GM18499 (cell line): ENCODE measurements around the gene IER5.

Experiments used
- ATAC-seq: cut with Tn5 transposase; IDR thresholded peaks from one replicate; pipeline ENCODE4 v1.9.1; 2021; ENCODE audit warnings: moderate number of reproducible peaks; ENCODE audit not compliant: insufficient read depth, unreplicated experiment

IER5 gene

DNA sequence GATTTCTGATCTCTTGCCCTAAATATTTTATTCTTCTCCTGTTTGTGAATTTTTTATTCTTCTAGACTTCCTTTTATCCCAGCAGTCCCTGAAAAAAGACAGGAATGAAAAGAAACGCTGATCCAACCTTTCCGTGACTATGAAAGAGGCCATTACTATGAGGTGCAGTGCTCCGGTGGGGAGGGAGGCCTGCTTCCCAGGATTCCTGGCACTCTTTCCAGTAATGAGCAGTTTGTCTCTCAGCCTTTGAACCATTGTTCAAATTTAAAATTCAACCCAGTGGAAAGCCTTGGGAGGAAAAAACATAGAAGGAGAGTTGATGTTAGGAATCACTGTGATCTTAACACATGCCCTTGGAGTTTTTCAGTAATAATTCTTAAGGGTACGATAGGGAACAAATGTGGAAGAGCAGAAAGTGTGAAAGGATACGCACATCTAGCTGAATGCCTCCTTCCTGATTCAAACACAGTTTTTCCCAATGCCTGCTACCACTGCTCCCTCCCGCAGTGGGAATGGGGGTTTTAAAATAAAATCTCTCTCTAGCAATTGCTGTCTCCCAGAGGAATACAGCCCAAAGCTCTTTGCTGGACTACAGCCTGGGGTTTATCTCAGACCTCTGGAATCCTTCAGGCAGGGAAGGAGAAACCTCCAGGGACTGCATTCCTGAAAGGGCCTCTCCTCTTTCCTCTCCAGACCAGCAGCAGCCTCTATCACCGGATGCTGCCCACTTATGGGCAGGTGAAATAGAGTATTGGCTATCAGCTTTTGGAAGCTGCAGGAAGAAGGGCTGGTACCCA lies 6.1 kb downstream of the IER5 start:
- no peak for ATAC-seq

DNA sequence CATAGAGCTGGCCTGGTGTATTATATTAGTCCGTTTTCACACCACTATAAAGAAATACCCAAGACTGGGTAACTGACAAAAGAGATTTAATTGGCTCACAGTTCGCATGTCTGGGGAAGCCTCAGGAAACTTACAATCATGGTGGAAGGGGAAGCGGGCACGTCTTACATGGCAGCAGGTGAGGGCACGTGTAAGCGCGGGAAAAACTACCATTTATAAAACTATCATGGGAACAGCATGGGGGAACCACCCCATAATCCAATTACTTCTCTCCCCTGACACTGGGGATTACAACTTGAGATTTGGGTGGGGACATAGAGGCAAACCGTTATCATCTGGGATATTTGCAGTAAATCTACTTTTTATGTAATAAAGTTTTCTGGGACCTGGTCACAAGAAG lies 6.8 kb downstream of the IER5 start:
- no peak for ATAC-seq

DNA sequence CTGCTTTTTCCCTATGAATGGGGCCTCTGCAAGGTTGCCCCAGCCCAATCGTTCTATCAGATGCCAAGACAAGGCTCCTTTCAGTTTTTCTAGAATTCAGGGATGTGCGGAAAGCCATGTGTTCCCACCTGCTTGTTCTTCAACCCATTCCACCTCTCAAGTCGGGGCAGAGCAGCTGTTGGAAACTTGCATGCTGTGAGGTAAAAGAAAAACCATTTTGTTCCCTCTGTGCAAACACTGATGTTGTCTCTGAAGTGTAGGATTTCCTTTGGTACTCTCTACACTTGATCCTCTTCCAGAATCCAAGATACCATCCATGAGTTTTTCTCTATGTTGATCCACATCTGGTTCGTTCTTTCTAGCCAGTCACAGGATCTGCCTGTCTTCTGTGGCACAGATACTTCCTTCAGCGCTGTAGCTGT lies 7.3 kb downstream of the IER5 start:
- ATAC-seq = no peak

DNA sequence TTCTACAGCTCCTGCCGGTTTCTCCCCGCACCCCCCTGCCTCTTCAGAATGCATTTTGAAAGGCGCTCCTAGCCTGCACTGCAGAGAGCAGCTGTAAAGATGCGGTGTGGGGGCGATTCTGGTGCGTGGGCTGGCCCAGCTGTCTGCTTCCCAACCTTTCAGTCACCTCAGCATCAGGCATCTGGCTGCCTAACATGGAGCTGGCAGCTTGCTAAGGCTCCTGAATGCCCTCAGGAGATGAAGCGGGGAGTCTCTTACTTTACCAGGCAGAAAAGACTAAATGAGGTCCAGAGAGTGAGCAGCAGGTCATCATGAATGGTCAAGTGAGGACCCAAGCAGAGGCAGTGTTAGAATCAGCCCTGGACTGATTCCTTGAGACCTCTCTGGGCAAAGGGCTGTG lies 8.7 kb downstream of the IER5 start:
- ATAC-seq = no peak

DNA sequence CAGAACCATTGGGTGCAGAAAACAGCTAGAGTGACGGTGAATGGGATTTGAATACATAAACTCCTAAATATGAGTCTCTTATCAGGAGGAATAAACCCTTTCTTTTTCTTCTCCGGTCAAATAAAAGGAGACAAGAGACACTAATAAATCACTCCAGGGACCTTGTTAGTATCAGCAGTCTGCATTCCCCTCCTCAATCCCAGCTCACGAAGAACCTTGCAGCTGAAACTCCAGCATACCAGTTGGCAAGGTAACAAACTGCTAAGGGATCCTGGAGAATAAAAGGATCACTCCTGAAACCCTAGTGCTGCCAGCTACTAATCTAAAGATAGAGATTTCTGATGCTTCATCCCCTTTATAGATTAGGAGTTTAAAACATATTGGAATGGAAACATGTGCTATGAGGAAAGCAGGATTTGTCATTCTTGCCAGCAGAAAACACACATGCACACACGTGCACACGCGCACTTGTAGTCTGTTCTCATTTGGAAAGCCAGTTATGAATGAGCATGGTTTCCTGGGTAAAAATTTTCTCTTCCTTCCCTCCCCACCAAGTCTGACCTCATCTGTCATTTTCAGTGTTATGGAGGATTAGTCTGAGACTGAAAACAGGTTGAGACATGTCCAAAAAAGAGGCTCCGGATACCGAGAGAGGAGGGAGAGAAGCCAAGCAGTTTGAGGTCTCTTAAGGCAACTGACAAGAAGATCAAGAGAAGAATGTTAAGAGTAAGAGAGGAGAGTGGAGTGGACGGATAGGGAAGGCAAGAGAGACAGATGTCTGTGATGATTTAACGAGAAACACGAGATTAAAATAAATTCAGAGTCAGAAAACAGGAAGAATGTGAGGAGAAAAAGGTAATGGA lies 10.9 kb downstream of the IER5 start:
- ATAC-seq = peak; percentile 63

DNA sequence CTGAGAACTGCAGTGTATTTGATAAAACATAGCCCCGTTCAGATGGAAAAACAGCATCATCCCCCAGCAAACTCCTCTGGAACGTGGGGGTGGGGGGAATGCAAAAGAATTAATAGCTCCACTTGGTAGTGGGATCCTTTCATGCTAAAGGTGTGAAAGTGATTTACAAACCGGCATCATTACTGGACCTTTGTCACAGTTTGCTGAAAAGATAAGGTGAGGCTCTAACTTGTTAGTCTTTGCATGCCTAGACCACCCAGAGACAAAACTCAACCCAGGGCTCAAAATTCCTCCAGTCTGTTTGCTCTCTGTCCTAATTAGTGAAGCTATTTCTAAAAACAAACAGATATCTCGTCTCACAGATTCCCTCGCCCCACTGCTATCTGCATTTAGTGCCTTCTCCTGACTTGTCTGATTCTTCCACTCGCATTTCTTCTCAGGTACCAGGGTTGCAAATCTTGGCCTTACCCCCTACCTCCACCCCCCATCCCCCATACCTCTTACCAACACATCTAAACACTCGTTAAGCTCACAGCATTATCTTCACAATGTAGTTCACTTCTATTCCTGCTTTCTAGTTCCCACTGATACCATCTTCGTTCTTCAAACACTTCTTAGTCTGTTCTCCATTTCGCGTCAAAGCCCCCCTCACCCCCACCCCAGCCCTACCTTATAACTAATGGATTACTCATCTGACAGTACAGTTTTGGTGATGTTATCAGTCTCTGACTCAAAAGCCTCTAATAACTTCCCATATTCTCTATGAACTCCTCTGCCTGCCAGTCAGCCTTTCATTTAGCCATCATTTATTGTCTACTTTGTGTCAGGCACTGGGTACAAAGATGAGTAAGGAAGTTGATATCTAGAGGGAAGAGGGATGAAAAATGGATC lies 11.8 kb downstream of the IER5 start:
- no peak for ATAC-seq

DNA sequence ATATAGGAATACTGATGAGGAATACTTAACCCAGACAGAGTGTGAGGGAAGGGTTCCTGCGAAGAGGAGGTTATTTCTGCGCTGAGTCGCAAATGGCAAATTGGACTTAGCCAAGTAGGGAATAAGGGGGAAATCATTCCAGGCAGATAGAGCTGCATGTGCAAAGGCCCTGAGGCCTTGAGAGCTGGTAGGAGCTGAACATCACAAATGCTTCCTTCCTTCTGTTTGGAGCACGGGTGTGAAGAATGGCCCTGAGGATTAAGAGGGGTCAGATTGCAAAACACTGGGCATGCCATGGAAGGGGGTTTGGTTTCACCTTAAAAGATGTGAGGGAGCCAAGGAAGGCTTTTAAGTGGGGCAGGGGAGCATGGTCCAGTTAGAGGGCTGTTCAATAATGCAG lies 12.4 kb downstream of the IER5 start:
- ATAC-seq = no peak

DNA sequence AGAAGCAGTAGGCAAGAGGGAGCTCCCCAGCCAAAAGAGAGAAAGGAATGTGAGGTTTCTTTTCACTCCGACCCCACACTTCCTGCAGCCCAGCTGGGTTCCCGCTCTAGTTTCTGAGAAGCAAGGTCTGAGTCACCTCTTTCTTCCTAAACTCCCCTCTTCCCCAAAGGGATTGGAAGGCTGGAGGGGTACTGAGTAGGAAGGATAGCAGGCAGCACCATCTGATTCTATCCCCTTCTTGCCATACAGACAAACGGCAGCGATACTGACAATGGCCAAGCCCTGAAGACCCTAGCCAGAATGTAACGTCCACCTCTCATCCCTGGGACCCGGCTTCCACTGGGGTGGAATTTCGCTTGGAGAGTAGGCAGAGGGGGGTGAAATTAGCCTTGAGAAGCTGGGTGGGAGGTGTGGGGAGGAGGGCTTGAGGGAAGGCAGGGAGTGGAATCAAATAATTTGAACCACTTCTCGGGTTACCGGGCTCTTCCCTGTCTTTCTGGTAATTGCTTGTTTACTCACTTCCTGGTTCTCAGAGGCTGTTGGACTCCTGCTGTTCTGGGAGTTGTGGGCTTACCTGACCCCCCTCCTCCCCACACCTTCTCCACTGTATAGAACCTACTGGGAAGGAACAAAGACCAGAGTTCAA lies 13.2 kb downstream of the IER5 start:
- ATAC-seq = no peak

DNA sequence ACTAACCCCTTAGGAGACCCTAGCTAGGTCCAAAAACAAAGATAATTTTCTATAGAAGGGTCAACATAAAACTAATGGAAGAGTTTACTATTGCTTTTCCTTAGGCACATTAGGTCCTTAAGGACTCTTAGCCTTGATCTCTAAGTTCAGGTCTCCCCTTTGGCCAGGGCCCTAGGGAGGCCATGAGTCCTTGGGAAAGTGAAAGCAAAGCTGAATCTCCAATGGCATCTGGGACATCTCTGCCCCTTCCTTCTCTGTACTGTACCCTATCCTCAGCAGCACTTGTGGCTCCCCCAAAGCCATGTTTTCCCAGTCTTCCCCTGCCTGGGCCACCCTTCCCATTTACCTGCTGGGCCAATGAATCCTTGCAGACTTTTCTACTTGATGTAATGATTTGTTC lies 14.3 kb downstream of the IER5 start:
- no peak for ATAC-seq

DNA sequence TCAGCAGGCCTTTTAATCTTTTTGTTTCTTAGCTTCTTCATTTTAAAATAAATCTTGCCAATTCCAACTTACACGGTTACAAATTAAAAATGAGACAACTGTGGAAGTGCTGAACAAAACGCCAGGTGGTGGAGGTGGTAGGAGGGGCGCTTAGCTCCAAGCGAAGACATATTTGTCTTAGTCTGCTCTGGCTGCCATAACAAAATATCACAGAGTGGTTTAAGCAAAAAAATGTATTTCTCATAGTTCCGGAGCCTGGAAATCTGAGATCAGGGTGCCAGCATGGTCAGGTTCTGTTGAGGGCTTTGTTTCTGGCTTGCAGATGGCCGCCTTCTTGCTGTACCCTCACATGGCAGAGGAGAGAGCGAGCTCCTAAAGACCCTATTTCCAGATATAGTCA lies 14.9 kb downstream of the IER5 start:
- no peak for ATAC-seq

DNA sequence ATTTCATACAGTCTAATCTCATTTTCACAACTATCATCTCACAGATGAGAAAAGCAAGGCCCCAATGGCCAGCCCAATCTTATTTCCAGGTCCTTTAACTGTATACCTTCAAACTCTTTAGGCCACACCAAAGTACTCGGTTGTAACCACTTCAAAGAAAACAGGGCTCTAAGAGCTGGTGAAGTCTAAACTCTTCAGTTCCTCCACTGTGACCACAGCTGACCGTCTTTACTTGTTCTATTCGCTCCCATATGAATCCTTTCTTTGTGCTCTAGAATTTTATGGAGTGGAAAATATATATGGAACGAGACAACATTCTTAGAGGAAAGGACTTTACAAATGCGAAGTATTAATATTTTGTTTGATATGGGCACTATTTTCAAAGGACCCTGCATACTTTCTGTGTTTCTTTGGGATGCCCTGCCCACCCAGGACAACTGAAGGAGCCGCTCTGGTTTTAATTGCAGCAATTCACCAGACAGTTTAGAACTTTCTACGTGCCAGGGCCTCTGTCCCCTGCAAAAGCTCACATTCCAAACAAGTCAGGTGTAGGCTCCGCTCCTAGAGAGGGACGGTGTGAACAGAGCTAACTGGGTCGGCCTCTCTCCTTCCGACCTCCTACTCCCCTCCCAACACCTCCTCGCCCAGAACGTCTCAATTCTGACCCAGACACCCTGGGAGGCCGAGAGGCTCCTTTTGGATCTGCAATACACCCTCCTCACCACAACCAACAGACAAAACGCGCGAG lies 15.7 kb downstream of the IER5 start:
- no peak for ATAC-seq

DNA sequence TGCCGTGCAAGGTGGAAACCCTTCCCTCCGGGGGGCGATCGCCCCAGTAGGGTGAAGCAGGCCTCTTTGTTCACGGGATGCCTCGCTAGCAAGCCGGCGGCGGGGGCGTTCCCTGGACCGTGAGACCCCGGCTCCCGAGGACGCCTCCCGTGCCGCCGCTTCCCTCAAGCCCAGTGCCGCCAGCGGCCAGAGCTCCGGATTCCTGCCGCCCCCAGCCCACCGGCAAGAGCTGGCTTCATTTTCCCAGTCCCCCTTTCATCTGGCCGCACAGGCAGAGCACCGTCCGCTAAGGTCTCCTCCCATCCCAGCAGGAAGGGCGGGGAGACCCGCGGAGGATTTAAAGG lies 16.3 kb downstream of the IER5 start:
- ATAC-seq = no peak

DNA sequence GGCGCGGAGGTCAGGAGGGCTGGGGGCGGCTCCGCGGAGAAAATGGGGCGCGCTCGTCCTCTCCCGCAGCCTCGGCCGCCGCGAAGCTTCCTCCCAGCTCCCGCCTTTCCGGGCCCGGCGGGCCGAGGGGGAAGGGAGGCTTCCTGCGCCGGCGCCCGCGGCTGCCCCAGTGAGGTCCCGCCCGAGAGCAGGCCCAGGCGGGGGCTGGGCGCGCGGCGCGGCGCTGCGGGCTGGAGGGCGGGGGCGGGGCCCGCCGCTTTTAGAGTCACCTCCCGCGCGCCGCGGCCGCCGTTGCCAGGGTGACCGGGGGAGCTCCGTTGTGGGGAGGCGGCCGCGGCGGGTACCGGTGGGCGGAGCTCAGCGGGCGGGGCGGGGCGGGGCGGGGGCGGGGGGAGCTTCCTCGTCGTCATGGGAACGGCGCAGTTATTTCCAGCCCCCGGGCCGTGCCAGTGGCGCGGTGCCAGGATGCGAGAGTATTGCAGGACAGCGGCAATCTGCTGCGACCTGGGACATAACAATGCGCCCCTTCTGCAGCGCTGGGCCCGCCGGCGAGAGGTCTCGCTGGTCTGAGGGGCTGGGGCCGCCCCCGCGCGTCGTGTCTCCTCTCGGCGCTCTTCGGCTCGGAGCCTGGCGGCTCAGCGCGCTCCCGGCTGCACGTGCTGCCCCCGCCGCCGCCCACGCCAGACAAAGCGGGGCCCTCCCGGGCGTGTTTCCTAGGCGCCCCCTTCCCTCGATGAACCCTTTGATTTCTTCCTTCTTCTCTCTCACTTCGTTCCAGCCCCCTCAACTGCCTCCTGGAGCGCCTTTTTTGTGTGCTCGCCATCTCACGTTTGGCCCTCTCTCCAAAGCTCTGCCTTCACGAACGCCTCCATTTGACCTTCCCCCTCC lies 16.9 kb downstream of the IER5 start:
- ATAC-seq = no peak

DNA sequence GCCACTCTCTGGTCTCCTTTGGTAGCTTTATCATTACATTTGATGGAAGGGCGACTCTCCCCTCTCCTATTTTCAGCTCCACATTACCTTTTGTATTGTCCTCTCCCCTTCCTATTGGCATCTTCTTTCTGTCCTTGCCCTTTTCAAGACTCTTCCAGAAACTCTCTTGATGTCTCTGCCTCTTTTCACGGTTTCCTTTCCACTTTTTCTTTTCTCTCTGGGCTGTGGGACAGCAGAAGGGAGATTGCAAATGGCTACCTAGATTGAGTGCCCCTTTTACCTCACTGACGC lies 17.5 kb downstream of the IER5 start:
- no peak for ATAC-seq

DNA sequence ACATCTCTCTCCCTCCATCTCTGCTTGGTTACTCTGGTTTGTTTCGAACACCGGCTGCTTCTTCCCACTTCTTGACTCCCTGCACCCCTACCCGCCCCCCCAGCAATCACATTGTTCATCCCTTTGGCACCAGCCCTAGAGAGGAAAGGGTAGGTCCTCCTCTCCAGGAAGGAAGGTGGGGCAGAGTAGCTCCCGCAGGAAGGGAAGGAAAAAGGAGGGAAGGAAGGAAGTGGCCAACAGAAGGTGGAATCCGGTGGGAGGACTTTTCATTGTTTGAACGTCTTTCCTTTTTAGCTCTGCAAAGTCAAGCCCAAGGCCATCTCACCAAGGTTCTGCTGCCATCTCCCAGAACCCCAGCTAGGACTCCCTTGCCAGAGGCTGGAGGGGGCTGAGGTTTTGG lies 18.0 kb downstream of the IER5 start:
- ATAC-seq = no peak

DNA sequence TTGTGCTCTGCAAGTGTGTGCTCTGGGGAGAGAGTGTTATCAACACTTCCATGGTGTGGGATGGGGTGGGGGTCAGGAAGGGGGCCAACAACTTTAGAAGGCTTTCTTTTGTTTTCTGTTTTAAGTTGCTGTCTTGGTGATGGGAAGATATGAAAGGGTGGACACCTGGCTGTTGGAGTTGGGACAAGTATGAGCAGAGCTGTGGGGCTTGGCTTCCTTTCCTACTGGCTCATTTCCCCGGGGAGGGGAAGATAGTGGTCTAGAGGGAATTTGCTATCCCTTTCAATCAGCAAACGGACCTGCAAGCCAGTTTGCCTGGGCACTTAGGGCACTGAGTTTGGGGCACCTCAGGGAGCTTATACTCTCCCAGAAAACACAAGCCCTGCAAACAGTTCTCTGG lies 19.2 kb downstream of the IER5 start:
- ATAC-seq = no peak

DNA sequence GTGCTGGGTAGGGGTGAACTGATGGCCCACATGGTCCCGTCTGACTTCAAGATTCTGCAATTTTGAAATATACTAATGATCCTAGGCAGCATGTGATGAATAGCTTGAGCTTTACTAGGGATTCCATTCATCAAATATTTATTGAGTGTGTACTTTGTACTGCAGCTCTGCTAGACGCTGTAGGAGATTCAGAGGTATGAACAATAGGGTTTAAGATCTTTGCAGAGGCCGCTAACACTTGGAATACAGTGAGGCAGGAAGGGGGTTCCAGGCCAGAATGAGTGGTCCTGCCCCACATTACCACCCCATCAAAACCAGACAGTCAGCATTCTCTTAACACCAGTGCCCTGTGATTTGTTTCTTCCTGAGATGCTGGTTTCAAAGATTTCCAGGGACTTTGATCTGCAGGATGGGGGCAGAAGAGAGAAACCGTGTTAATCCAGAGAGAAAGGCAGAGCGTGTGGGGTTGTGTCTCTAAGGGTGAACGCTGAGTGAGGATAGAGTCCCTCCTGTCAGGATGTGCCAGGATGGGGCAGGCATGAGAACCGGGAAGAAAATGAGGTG lies 19.9 kb downstream of the IER5 start:
- ATAC-seq = no peak

DNA sequence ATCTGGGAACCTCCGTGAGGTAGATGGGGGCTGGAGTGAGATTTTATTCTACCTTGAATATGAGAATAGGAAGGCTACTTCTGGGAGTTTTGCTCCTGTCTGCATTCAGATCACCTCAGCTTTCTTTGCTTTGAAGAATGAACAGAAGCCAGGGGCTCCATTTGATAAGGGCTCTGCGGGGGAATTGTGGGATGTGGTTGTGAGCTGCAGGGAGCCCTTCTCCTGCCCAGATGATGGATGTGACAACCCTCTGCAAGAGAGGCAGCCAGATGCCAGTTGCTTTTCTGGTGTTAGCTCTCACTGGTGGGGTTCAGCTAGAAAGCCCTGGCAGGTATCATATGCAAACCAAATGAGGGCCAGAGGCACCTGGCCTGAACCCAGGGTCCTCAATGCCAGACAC lies 21.5 kb downstream of the IER5 start:
- no peak for ATAC-seq

DNA sequence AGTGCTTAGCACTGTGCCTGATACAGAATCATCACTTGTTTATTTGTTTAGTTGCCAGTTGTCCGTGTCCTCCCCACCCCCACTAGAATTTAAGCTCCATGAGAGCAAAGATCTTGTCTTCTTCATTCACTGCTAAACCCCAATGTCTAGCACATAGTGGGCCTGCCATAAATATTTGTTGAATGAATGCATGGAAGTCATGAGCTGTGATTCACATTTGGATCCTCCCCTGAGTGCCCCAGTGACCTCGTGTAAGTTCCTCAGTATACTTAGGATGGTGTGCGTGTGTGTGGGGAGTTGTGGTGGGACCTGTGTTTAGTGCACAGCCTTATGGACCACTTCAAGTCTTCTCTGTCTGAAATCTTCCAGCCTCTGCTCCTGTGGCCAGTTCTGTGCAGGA lies 23.1 kb downstream of the IER5 start:
- no peak for ATAC-seq
